A673 (cell line): ENCODE data around the gene SMYD3.
"Not testable (repeated sequence)": the region's sequence is repeated elsewhere in the genome, so short reads cannot be mapped to it uniquely, and the experiment has no call there.

Source experiments
- CTCF ChIP-seq: fragments of 300-800, 200-600 bp; sonication (generic); conservative IDR thresholded peaks from 2 replicates; pipeline ENCODE4 v1.5.1; 2017; ENCODE audit warnings: low read depth, mild to moderate bottlenecking, antibody characterized with exemption, low read length, moderate library complexity, mixed read lengths
- EZH2 ChIP-seq: fragments of 200-600 bp; sonication (generic); IDR thresholded peaks from 2 replicates; pipeline ENCODE4 v1.6.1; 2017; ENCODE audit warnings: borderline replicate concordance, low read depth, mild to moderate bottlenecking, mixed read lengths, antibody characterized with exemption, low read length; ENCODE audit not compliant: poor library complexity, severe bottlenecking

- not testable (repeated sequence) for TF ChIP-seq EZH2, CTCF
These were observed 561.9 kb downstream of the SMYD3 start for GRCh38 chr1:245945136-245945535.
